Muscle of back (tissue), 13 donors: ENCODE measurements around the gene ALG5. TPM values are rescaled to one million over a fixed set of nuclear protein-coding genes. Genes with fewer than 3 reads are reported as not detected.

Experiments used
- DNase-seq, 3 donors: peaks; one replicate each; pipeline versions ENCODE4 v3.0.0 to v3.0.0-alpha.2; 2013
- long read RNA-seq, 9 donors: transcript quantifications; one replicate each; lab custom pipeline, GENCODE V29; 2026
- polyA plus RNA-seq, 10 donors: library from polyadenylated mRNA; unstranded; fragments of 120-200 nt; gene quantifications; one replicate each; pipeline ENCODE4 v1.2.1, GENCODE V29; 2013; ENCODE audit not compliant: insufficient read length in 10 of 10

Gene ALG5
- polyA plus RNA-seq: 10 to 100 TPM; 18.7 to 25.2 (median 21.2) TPM
- long read RNA-seq, donor 1, transcript ALG5-201 (10 exons, 1,154 nt): major isoform, 13 of 14 reads
- long read RNA-seq, donor 1, partial matches to known transcripts: 0 of 14 reads
- long read RNA-seq, donor 1, other reads (novel, unspliced or antisense): 0 of 14 reads
- long read RNA-seq, donor 2, transcript ALG5-201 (10 exons, 1,154 nt): major isoform, 5 of 6 reads
- long read RNA-seq, donor 2, partial matches to known transcripts: 0 of 6 reads
- long read RNA-seq, donor 2, other reads (novel, unspliced or antisense): 0 of 6 reads
- long read RNA-seq, donor 3: 0 reads
- long read RNA-seq, donor 4, transcript ALG5-201 (10 exons, 1,154 nt): major isoform, 11 of 12 reads
- long read RNA-seq, donor 4, partial matches to known transcripts: 0 of 12 reads
- long read RNA-seq, donor 4, other reads (novel, unspliced or antisense): 0 of 12 reads
- long read RNA-seq, donor 5, transcript ALG5-201 (10 exons, 1,154 nt): major isoform, 15 of 16 reads
- long read RNA-seq, donor 5, partial matches to known transcripts: 0 of 16 reads
- long read RNA-seq, donor 5, other reads (novel, unspliced or antisense): 0 of 16 reads
- long read RNA-seq, donor 6, transcript ALG5-201 (10 exons, 1,154 nt): major isoform, 12 of 13 reads
- long read RNA-seq, donor 6, partial matches to known transcripts: 0 of 13 reads
- long read RNA-seq, donor 6, other reads (novel, unspliced or antisense): 0 of 13 reads
- long read RNA-seq, donor 7, transcript ALG5-201 (10 exons, 1,154 nt): major isoform, 8 of 8 reads
- long read RNA-seq, donor 7, partial matches to known transcripts: 0 of 8 reads
- long read RNA-seq, donor 7, other reads (novel, unspliced or antisense): 0 of 8 reads
- long read RNA-seq, donor 8, transcript ALG5-201 (10 exons, 1,154 nt): major isoform, 9 of 10 reads
- long read RNA-seq, donor 8, partial matches to known transcripts: 0 of 10 reads
- long read RNA-seq, donor 8, other reads (novel, unspliced or antisense): 0 of 10 reads
- long read RNA-seq, donor 9: 0 reads

- DNase-seq: peak; percentile 90 to 97 (median 95)
Observed at GRCh38 chr13:36999054-36999714, at the start of gene ALG5. Gene ALG5, minus strand, starts transcription at chr13:36999340. Its CDS starts 40 bp downstream, at chr13:36999300.

- no peak for DNase-seq
Observed at GRCh38 chr13:37047846-37048245, 48.7 kb upstream of the ALG5 start.

- no peak for DNase-seq
Observed at GRCh38 chr13:37047032-37047431, 47.9 kb upstream of the ALG5 start.

- DNase-seq: no peak
Observed at GRCh38 chr13:37046062-37046461, 46.9 kb upstream of the ALG5 start.

GRCh38 chr13:37040789-37041188 lies 41.6 kb upstream of the ALG5 start:
- no peak for DNase-seq

- DNase-seq: no peak
Observed at GRCh38 chr13:37039896-37040295, 40.8 kb upstream of the ALG5 start.

- DNase-seq: no peak
Observed at GRCh38 chr13:37037241-37037640, 38.1 kb upstream of the ALG5 start.

- DNase-seq: peak in 1 of 3 donors; percentile 2
Observed at GRCh38 chr13:37029617-37030016, 30.5 kb upstream of the ALG5 start.

GRCh38 chr13:37027639-37028038 lies 28.5 kb upstream of the ALG5 start:
- DNase-seq: no peak

- no peak for DNase-seq
Observed at GRCh38 chr13:37026771-37027170, 27.6 kb upstream of the ALG5 start.

- DNase-seq: no peak
Observed at GRCh38 chr13:37023871-37024270, 24.7 kb upstream of the ALG5 start.

- no peak for DNase-seq
Observed at GRCh38 chr13:37014609-37015008, 15.5 kb upstream of the ALG5 start.

GRCh38 chr13:37011788-37012187 lies 12.6 kb upstream of the ALG5 start:
- DNase-seq: no peak

GRCh38 chr13:37011002-37011401 lies 11.9 kb upstream of the ALG5 start:
- no peak for DNase-seq

GRCh38 chr13:37010424-37010823 lies 11.3 kb upstream of the ALG5 start:
- no peak for DNase-seq

- DNase-seq: no peak
Observed at GRCh38 chr13:37009692-37010091, 10.6 kb upstream of the ALG5 start.

GRCh38 chr13:37001921-37002250 lies 2.7 kb upstream of the ALG5 start:
- no peak for DNase-seq

- peak in 2 of 3 donors; percentile 8 to 62 for DNase-seq
Observed at GRCh38 chr13:36998624-36999041, 507 bp downstream of the ALG5 start.

- no peak for DNase-seq
Observed at GRCh38 chr13:36997716-36998427, 1.3 kb downstream of the ALG5 start.

GRCh38 chr13:36992362-36992761 lies 6.8 kb downstream of the ALG5 start:
- DNase-seq: no peak
